HUES48 (cell line): ENCODE data around the gene RAD51B.

ENCODE experiments used
- H3K27ac ChIP-seq: one replicate; pipeline ENCODE4 v1.7.0; 2013; ENCODE audit warnings: low read depth, low read length, inconsistent platforms
- H3K27me3 ChIP-seq: 2 replicates; pipeline ENCODE4 v1.6.1; 2013; ENCODE audit warnings: mild to moderate bottlenecking, low read length; ENCODE audit not compliant: control insufficient read depth, insufficient read depth
- H3K36me3 ChIP-seq: 2 replicates; pipeline ENCODE4 v1.6.1; 2013; ENCODE audit warnings: low read length; ENCODE audit not compliant: control insufficient read depth, insufficient read depth
- H3K4me1 ChIP-seq: 2 replicates; pipeline ENCODE4 v1.6.1; 2013; ENCODE audit warnings: mild to moderate bottlenecking, low read length; ENCODE audit not compliant: control insufficient read depth, insufficient read depth
- H3K4me3 ChIP-seq: 2 replicates; pipeline ENCODE4 v1.5.1; 2013; ENCODE audit warnings: mild to moderate bottlenecking, low read depth, low read length
- H3K9ac ChIP-seq: 2 replicates; pipeline ENCODE4 v1.6.1; 2013; ENCODE audit warnings: mild to moderate bottlenecking, low read depth, low read length, moderate library complexity
- H3K9me3 ChIP-seq: 2 replicates; pipeline ENCODE4 v1.6.1; 2013; ENCODE audit warnings: low read length; ENCODE audit not compliant: control insufficient read depth, insufficient read depth

The RAD51B gene

DNA sequence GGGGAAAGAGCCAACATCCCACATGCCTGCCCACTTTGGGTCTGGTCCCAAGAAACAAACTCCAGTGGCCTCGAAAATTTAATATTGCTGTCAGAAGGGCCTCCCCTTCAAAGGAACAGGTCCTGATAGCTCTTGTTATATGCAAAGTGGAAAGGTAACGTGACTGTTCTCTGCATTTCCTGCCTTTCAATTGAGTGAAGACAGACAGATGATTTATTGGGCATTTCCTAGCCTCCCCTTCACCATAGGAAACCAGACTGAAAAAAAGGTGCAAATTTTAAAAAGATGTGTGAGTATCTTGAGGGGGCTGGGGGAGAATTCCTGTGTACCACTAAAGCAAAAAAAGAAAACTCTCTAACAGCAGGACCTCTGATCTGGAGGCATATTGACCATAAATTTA lies 738.1 kb downstream of the RAD51B start:
- no peak overlapping the region for H3K27ac ChIP-seq
- H3K36me3 ChIP-seq = no peaks in the 10 kb centered on the region
- H3K27me3 ChIP-seq = no peaks in the 10 kb centered on the region
- H3K9me3 ChIP-seq = no peaks in the 10 kb centered on the region
- H3K4me3 ChIP-seq = no peak overlapping the region
- peaks cover 10% of the 10 kb centered on the region for H3K4me1 ChIP-seq
- no peak overlapping the region for H3K9ac ChIP-seq

DNA sequence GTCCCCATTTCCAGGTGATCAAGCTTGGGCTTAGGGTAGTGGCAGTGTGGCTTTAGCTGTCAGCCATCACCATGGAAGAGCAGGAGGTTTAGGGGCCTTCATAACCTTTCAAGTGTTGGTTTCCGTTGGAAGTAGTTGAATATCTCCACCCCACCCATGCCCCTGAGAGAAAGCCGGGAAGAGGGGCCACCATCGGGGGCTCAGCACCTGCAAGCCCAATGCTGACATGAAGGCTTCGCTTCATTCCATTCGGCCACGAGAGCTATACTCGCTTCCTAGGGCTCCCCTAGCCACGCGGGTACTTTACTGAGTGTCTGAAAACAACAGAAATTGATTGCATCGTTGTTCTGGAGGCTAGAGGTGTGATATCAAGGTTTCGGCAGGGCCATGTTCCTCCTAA lies 738.5 kb downstream of the RAD51B start:
- H3K36me3 ChIP-seq = no peaks in the 10 kb centered on the region
- no peak overlapping the region for H3K4me3 ChIP-seq
- H3K9ac ChIP-seq = no peak overlapping the region
- H3K27ac ChIP-seq = no peak overlapping the region
- no peaks in the 10 kb centered on the region for H3K9me3 ChIP-seq
- H3K4me1 ChIP-seq = peaks cover 13% of the 10 kb centered on the region
- no peaks in the 10 kb centered on the region for H3K27me3 ChIP-seq

DNA sequence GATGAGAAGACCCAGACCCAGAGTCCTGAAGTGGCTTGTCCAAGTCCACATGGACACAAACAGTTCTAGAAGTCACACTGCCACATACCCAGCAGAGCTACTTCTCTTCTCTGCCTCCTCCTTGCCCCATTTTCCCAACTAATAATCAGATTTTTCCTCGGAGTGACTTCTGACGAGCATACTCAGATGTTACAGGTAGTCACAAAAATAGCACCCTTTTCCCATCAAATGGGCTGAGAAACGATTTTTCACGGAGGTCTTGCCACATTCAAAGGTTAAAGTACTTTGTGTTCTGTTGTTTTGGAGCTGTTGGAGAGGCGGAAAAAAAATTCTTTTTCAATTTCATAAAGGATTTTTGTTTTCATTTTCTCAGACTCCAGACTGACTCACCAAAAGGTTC lies 740.4 kb downstream of the RAD51B start:
- Histone ChIP-seq H3K27ac (no peak overlapping the region), H3K4me3 (no peak overlapping the region), H3K9me3 (no peaks in the 10 kb centered on the region), H3K9ac (no peak overlapping the region), H3K36me3 (no peaks in the 10 kb centered on the region), H3K4me1 (peaks cover 14% of the 10 kb centered on the region), H3K27me3 (no peaks in the 10 kb centered on the region)

DNA sequence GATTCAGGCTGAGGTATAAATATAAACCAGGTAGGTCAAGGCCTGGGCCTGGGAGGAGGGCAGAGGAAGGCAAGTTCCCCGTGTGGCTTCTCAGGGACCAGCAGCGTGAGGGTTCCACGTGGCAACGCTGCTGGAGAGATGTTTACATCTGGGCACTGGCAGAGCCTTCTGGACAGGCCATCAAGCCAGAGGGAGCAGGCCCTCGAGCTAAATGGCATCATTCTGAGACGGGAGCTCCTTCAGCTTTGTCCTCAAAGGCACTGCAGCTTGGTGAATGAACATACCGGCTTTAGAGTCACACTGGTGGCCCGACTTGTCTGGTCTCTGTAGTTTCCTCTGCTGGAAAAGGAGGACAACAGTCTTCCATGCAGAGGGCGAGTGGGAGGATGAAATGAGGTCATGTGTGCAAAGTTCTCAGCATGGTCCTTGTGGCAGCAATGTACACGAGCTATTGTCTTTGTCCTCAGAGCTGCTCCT lies 742.0 kb downstream of the RAD51B start:
- Histone ChIP-seq H3K4me1 (peaks cover 14% of the 10 kb centered on the region), H3K9ac (no peak overlapping the region), H3K36me3 (no peaks in the 10 kb centered on the region), H3K27me3 (no peaks in the 10 kb centered on the region), H3K4me3 (no peak overlapping the region), H3K27ac (no peak overlapping the region), H3K9me3 (no peaks in the 10 kb centered on the region)

DNA sequence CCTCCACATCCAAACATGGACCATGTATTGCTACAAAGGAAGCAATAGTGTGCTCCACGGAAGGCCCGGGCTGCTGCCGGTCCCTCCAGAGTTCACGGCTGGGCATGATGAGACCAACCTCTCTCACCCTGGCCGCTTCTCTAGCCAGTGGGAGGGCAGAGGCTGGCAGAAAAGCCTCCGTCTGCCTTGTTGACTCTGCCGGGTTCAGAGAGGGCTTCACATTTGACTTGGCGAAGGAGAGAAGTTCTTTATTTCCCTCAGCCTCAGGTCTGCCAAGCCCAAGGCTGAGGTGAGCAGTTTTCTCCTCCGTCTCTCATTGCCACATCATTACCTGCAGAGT lies 743.3 kb downstream of the RAD51B start:
- H3K36me3 ChIP-seq = no peaks in the 10 kb centered on the region
- no peaks in the 10 kb centered on the region for H3K27me3 ChIP-seq
- H3K27ac ChIP-seq = no peak overlapping the region
- peaks cover 14% of the 10 kb centered on the region for H3K4me1 ChIP-seq
- H3K9me3 ChIP-seq = no peaks in the 10 kb centered on the region
- no peak overlapping the region for H3K4me3 ChIP-seq
- no peak overlapping the region for H3K9ac ChIP-seq

DNA sequence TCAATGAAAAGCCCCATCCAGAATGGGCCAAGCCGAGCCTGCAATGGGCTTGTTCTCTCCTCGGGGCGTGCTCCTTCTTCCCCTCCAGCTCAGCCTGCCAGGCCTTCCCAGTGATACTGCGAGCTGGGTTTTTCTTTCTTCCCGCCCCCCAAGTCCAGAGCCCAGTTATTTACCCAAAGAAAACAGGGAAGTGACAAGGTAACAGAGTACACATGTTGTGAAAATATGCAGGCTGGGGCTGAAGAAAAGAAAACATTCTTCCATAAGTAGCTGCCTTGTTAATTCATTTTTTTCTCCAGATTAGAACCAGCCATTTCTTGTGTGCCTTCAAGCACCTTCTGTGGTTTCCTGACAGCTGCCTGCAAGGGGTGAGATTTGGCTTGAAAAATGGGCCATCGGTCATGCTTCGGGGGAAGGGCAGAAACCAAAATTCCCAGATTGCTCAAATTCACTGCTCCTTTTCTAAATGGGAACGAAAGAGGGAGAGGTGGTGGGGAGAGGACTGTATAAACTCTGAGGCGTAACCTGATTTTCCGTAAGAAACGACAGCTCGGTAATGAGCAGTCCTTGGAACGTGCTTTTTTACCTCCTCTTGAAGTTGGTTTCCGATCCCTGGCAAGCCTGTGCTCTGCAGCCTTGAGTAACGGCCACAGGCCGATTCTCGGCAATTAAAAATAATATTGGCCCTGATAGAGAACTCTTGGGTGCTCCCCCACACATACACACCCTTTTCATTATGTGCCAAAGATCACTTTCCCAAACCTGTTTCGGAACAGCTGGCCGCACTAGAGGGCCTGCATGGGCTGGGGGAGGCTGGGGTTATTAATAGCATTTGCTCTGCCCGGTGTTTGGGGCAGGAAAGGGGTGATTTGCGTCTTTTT lies 743.9 kb downstream of the RAD51B start:
- Histone ChIP-seq H3K9me3 (no peaks in the 10 kb centered on the region), H3K4me1 (peaks cover 14% of the 10 kb centered on the region), H3K27ac (no peak overlapping the region), H3K27me3 (no peaks in the 10 kb centered on the region), H3K36me3 (no peaks in the 10 kb centered on the region), H3K4me3 (no peak overlapping the region), H3K9ac (no peak overlapping the region)

DNA sequence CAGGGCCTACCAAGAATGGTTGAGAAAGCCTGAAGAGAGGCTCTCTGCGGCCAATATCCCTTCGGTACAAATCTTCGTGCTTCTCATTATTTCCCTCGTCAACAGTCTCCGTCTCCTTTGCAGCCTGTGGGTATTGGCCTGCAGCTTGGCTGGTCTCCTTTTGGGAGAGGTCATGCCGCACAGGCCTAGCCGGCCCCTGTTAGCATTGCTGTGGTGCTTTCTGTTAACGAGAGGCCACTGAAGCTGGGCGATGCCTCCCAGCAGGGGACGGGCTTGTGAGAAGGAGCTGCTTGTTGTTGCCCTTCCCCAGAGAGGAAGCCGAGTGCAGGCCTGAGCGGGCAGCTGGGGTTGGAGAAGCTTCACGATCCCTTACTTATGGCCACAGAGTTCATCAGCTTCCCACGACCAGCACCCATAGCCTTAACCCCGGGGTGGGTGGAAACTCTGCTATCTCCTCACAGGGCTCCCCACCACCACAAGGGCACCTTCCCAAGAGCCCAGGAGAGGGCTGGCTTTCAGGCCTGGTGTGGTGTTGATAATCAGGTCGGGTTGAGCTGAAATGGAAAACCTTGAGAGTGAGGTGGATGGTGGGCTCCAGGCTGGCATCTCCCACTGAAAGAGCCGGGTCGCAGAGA lies 744.7 kb downstream of the RAD51B start:
- Histone ChIP-seq H3K36me3 (no peaks in the 10 kb centered on the region), H3K9ac (no peak overlapping the region), H3K4me1 (peaks cover 17% of the 10 kb centered on the region), H3K27me3 (no peaks in the 10 kb centered on the region), H3K9me3 (no peaks in the 10 kb centered on the region), H3K27ac (no peak overlapping the region), H3K4me3 (no peak overlapping the region)

DNA sequence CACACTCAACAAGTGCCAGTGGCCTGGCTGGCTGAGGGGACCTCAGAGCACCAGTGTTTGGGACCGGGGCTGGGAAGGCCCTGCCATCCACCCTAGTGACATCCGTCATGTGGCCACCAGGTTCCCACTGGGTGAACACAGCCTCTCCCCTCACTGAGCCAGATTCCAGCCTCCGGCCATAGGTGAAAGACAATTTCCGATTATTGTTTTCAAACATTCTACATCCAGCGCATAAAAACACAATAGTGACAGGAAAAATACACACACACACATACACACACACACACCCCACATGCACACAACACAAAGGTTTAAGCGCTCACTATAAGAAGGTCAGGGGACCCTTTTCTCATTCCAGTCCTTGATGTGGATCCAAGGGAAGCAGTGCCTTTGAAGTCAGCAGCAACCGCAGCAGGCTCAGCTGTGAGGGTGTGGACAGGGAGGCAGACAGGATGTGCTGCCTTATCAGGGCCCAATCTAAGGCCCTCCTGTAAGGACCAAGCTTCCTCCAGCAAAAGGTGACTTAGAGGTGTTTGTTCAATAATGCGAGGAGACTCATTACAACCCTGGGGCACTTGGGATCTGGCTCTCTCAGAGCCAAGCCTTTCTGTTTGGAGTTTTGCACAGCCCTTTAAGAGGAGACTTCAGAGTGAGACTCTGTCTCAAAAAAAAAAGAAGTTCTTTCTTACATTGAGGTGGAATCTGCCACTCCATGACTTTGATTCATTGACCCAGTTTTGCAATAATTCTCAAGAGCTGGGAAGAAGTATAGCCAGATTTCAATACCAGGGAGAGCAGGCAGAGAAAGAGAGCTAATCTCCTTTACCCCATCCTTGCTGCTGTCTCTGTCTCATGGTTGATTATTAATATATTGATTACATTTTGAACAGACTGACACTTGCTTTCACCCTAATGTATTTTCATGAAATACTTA lies 745.5 kb downstream of the RAD51B start:
- no peak overlapping the region for H3K4me3 ChIP-seq
- peaks cover 21% of the 10 kb centered on the region for H3K4me1 ChIP-seq
- no peaks in the 10 kb centered on the region for H3K36me3 ChIP-seq
- H3K27ac ChIP-seq = no peak overlapping the region
- no peak overlapping the region for H3K9ac ChIP-seq
- no peaks in the 10 kb centered on the region for H3K9me3 ChIP-seq
- no peaks in the 10 kb centered on the region for H3K27me3 ChIP-seq

DNA sequence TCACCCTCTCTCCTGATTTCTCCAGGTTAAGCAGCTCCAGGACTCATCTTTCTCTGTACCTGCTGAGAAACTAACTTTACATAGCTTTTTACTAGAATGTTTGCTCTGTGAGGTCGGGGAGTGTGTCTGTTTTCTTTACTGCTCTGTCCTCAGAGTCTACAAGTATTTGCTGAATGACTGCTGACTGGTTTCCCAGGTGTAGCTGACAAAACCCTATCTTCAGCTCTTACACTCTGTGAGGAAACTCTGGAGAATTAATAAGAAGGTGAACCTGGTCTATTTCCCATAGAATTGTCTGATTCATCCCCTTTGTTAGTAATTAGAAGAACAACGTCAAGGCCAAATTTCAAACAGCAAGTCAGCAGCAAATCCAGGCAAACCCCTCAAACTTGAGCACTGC lies 746.5 kb downstream of the RAD51B start:
- no peak overlapping the region for H3K27ac ChIP-seq
- H3K4me3 ChIP-seq = no peak overlapping the region
- H3K36me3 ChIP-seq = no peaks in the 10 kb centered on the region
- no peak overlapping the region for H3K9ac ChIP-seq
- H3K9me3 ChIP-seq = no peaks in the 10 kb centered on the region
- peaks cover 21% of the 10 kb centered on the region for H3K4me1 ChIP-seq
- H3K27me3 ChIP-seq = no peaks in the 10 kb centered on the region

DNA sequence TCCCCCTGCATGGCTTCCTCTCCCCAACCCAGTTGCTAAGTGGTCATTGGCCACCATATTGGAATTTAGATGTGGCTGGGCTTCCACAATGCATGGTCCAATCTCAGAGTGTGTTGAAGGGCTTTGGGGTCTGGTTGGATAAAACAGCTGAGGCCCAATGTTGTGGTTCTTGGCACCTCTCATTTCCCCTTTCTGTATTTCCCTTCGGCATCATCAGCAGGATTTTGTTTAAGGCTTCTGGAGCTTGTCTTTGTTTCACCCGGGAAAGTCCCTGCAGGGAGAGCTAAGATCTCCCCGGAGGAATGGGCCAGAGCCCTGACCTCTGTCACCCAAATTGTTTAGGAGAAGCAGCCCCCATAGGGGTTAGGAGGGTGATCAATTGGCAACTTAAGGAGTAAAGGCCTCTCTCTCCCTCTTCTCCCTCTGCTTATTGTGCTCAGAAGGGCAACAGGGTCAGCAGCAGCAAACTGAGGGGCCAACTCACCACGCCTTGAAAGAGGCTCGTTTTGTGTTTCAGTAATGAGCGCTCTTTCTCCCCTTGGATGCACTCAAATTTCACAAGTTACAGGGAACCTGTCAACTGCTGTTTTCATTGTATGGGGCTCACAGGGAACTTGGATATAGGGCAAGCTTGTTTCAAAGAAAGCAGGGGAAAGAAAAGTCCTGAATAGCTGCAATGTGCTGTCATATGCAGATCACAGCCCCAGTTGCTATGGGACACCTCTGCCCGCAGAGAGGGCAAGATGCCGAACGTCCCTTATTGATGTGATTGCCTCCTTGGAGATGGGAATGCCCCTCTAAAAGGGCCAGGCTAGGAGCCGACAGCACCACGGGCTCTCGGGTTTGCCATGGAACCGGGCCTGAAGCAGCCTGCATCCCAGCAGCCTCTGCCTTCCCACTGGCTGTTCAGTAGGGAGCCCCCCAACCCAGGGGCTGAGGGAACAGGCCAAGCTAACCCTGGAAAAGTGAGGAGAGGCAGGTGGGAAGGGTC lies 749.6 kb downstream of the RAD51B start:
- peaks cover 8% of the 10 kb centered on the region; the same call in 1 of the 2 replicates for H3K4me1 ChIP-seq
- peak overlapping the region; percentile 28 for H3K27ac ChIP-seq
- H3K9me3 ChIP-seq = no peaks in the 10 kb centered on the region
- no peak overlapping the region for H3K4me3 ChIP-seq
- no peaks in the 10 kb centered on the region for H3K27me3 ChIP-seq
- no peaks in the 10 kb centered on the region for H3K36me3 ChIP-seq
- no peak overlapping the region for H3K9ac ChIP-seq
